Omental fat pad (tissue), 4 donors: Measurements from ENCODE around the gene CALY. TPM values are rescaled to one million over a fixed set of nuclear protein-coding genes. Genes with fewer than 3 reads are reported as not detected.
"Not testable (repeated sequence)": the region's sequence is repeated elsewhere in the genome, so short reads cannot be mapped to it uniquely, and the experiment has no call there.

Experiments used
- ATAC-seq: fragments of 150-250 bp; one replicate; pipeline ENCODE4 v1.9.1; 2016; ENCODE audit warnings: mild to moderate bottlenecking, moderate library complexity; ENCODE audit not compliant: low FRiP score
- DNase-seq: peaks from one replicate; pipeline ENCODE4 v3.0.0-alpha.2; 2019; ENCODE audit warnings: low spot score
- CTCF ChIP-seq, 3 donors: fragments of 450-650 bp; IDR thresholded peaks; one replicate each; pipeline ENCODE4 v1.5.1; 2016 to 2017; ENCODE audit warnings: antibody characterized with exemption in 3 of 3, mild to moderate bottlenecking in 3 of 3, moderate library complexity in 2 of 3
- total RNA-seq, 4 donors: library from RNA; depleted of rRNA; stranded (reverse); fragments of >200 nt; gene quantifications; one replicate each; pipeline ENCODE4 v1.1.0, GENCODE V29; 2016

The CALY gene
- total RNA-seq, 4 donors from 2014 or later, result not detected

DNA sequence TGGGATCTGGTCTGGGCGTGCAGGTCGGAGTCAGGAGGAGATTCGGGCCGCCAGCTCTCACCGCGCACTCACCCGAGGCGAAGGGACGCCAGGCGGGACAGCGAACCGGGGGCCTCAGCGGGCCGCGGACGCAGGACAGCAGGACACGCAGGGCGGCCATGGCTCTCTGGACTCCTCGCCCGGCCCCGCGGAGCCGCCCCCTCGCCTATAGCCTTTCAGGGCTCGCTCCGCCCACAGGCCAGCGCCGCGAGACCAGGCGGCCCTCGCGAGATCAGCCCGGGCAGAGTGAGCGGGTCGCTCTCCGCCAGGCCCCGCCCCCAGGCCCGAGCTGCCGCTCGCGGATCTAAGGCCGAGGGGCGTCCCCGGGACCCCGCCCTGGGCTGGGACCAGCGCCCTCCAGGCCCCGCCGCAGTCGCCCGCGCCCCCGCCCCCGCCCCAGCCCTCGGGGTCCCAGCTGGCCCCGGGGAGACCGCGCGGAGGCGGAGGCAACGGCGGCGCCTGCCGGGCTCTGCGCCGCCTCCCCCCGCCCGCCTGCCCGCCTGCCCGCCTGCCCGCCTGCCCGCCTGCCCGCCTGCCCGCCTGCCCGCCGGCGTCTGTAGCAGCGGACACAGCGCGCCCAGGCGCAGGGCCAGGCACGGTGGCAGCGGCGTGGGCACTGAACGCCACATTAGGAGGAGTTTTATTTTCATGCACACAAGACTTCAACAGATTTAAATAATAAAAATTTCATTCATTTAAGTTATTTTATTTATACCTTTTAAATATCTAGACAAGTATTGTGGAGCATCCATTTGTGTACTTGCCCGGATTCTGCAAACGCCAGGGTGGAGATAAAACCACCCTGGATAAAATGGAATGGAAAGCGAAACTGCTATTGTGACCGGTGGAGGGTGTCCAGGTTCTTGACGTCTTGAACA lies 36.7 kb upstream of the CALY start, which contains the start of gene ECHS1:
TSS of gene ECHS1 (minus strand) at position 181 of the 917 bp plus-strand sequence. CDS start at position 160, 21 bp downstream.
- DNase-seq, result peak; percentile 94
- ATAC-seq, result peak; percentile 98

GRCh38 chr10:133372507-133372906 lies 35.8 kb upstream of the CALY start:
- ATAC-seq (no peak), DNase-seq (no peak)
- TF ChIP-seq CTCF (IDR thresholded peaks at IDR 0.05), result no peak

More for the DNA sequence above, 36.7 kb upstream of the CALY start, which contains the start of gene ECHS1:
- no peak for TF ChIP-seq CTCF (IDR thresholded peaks at IDR 0.05)

DNA sequence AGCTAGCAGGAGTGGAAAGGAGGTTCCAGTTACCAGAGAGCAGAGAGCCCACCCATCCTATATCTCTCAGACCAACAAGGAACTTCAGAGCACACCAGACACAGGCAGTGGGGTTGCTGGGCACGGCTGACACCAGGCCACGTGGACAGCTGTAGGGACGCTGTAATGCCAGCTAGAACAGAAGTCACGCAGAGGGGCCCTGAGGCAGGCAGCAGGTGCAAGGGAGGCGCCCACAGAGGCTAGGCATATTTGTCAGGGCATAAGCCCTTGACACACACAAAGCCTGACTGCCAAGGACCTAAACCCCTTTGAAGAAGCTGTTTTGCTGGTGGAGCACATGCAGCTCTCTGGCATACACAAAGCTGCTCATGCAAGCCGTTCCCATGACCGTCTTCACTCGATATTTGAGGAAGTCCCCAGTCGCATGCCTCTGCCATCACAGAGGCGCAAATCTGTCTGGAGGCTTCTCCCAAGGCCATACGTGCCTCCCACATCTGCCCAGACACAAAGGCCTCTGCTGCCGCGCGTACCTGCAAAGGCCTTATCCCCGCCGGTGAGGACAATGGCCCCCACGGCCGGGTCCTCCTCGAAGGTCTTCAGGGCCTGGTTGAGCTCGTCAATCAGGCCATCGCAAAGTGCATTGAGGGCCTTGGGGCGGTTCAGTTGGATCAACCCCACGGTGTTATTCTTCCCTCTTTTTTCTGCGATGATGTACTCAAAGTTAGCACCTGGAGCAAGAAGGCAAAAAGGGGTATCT lies 33.5 kb upstream of the CALY start:
- no peak for TF ChIP-seq CTCF (IDR thresholded peaks at IDR 0.05)
- DNase-seq (no peak), ATAC-seq (no peak)

GRCh38 chr10:133368153-133368552 lies 31.5 kb upstream of the CALY start:
- no peak for ATAC-seq
- no peak for TF ChIP-seq CTCF (IDR thresholded peaks at IDR 0.05)
- DNase-seq, result no peak

- not testable (repeated sequence) for ATAC-seq, DNase-seq
Observed at GRCh38 chr10:133367461-133367860, 30.8 kb upstream of the CALY start.

DNA sequence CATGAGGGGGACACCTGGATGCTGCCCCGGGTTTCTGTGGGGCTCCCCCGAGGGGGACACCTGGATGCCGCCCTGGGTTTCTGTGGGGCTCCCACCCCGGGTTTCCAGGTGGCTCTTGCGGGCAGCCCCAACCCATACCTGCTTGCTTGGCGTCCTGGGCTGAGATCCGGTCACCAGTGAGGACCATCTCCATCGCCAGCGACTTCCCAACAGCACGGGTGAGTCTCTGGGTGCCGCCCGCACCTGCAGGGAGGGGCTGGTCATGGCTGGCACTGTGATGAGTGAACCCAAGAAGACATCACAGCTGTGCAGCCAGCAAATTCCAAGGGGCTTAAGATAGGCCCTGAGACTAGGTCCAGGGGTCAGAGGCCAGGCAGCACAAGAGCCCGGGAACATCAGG lies 30.1 kb upstream of the CALY start:
- no peak for DNase-seq
- no peak for ATAC-seq
- no peak for TF ChIP-seq CTCF (IDR thresholded peaks at IDR 0.05)

DNA sequence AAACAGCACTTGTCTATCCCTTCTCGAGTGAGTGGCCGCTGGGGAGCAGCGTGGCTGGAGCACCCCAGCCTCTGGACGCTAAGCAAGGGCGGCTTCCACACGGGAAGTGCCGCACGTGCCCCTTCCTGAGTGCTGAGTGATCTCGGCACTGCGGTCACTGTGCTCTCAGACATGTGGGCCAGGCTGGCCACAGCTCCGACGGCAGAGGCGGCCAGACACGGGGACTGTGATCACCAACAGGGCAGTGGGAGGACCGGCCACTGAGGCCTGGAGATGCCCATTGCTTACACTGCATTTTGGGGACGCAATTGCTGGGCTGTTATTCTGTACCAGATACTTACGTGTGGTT lies 29.4 kb upstream of the CALY start:
- no peak for DNase-seq
- peak; percentile 21 for ATAC-seq
- TF ChIP-seq CTCF (IDR thresholded peaks at IDR 0.05), result no peak
